ENCODE data around the gene TNFRSF12A.

GRCh38 chr16:3059041-3059722 is 39.0 kb downstream of the TNFRSF12A start:
- no peak for TF ChIP-seq EZH2 (IDR thresholded peaks at IDR 0.05)
- TF ChIP-seq EZH2phosphoT487 (IDR thresholded peaks at IDR 0.05) = no peak
